ENCODE data around the gene SSC4D. TPM values are rescaled to one million over a fixed set of nuclear protein-coding genes. Genes with fewer than 3 reads are reported as not detected.

SSC4D gene
- total and polyA plus RNA-seq, 2 donors (not counting 1 experiment from before 2014, with no cell fraction given) = 0.33 to 0.42 TPM

DNA sequence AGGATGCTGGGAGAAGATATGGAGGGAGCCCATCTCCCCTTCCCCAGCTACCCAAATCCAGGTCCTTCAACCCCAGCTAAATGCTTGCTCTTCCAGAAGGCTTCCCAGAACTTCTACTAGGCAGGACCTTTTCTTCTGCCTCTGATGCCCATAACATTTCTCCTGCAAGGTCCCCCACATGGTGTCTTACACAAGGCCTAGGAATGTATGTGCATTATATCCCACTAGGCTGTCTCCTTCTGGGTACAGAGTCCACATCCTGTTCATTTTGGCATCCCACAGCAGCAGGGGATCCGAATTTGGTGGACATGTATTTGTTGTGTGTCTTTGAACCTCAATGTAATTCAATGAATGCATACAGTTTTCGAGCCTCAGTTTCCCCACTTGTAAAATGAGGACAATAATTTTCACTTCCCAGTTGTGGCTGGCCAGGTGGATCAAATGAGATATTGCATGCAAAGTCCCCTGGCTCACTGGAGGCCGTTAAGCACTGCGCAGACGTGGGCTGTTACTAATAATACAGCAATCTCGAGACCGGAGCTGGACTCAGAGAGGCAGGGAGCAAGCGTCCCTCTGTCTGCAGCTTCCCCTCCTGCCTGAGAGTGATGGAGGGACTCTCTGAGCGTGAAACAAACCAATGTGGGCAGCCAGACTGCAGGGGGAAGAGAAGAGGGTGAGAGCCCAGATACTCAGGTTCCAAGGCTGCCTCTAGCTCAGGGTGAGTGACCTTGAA lies 32.1 kb downstream of the SSC4D start:
- no peak for DNase-seq (ENCODE audit: low read depth in 2 of 2)
- H3K4me2 ChIP-seq (ENCODE audit: extremely low read depth, insufficient read depth, low read length) = no peak overlapping the region

DNA sequence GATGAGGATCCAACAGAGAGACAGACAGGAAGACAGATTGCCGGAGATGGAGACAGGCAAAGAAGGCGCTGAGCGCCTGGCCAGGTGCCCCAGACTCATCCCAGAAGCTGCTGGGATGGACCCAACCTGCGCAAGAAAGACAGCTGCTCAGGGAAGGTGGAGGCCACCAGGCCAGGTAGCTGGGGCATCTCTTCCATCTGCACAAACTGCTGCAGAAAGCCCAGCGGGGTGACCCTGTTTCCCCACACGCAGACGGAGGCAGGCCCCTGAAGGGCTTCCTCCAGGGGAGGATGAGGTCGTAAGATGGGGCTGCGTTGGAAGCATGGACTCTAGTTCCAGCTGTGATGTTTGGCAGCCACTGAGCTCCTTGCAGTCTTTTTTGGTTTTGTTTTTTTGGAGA lies 34.2 kb downstream of the SSC4D start:
- no peaks in the 10 kb centered on the region for H3K36me3 ChIP-seq (ENCODE audit: control insufficient read depth, insufficient read depth, low read length)
- no peak overlapping the region for H3K27ac ChIP-seq (ENCODE audit: insufficient read depth, low read length)
- H3K79me2 ChIP-seq (ENCODE audit: control insufficient read depth, insufficient read depth, low read length) = no peaks in the 10 kb centered on the region
- H3K4me2 ChIP-seq (ENCODE audit: extremely low read depth, insufficient read depth, low read length) = no peak overlapping the region
- no peak overlapping the region for H2AFZ ChIP-seq (ENCODE audit: low read length)
- H3K4me3 ChIP-seq (replicated peaks in 1 of 4; ENCODE audit: control extremely low read depth in 1 of 4, insufficient read depth in 1 of 4, low read depth in 3 of 4, low read length in 4 of 4) = no peak overlapping the region
- H3K9me3 ChIP-seq (ENCODE audit: control insufficient read depth, insufficient read depth, low read depth, low read length) = no peaks in the 10 kb centered on the region
- TF ChIP-seq, protein P1, sequence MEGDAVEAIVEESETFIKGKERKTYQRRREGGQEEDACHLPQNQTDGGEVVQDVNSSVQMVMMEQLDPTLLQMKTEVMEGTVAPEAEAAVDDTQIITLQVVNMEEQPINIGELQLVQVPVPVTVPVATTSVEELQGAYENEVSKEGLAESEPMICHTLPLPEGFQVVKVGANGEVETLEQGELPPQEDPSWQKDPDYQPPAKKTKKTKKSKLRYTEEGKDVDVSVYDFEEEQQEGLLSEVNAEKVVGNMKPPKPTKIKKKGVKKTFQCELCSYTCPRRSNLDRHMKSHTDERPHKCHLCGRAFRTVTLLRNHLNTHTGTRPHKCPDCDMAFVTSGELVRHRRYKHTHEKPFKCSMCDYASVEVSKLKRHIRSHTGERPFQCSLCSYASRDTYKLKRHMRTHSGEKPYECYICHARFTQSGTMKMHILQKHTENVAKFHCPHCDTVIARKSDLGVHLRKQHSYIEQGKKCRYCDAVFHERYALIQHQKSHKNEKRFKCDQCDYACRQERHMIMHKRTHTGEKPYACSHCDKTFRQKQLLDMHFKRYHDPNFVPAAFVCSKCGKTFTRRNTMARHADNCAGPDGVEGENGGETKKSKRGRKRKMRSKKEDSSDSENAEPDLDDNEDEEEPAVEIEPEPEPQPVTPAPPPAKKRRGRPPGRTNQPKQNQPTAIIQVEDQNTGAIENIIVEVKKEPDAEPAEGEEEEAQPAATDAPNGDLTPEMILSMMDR (conservative IDR thresholded peaks at IDR 0.05 in 1 of 2, IDR thresholded peaks at IDR 0.05 in 1 of 2; ENCODE audit: low read depth in 1 of 2, low read length in 2 of 2) = no peak
- TF ChIP-seq EZH2 (IDR thresholded peaks at IDR 0.05; ENCODE audit: low read length, missing control alignments) = no peak
- no peaks in the 10 kb centered on the region for H3K27me3 ChIP-seq (ENCODE audit: control insufficient read depth, insufficient read depth, low read length)
- DNase-seq (ENCODE audit: low read depth in 2 of 2) = no peak
- peaks cover 3% of the 10 kb centered on the region for H3K4me1 ChIP-seq (ENCODE audit: control insufficient read depth, extremely low read depth, insufficient read depth, low read length)
- H4K20me1 ChIP-seq (ENCODE audit: control insufficient read depth, extremely low read depth, insufficient read depth, low read length) = no peaks in the 10 kb centered on the region
- H3K9ac ChIP-seq (ENCODE audit: insufficient read depth, low read length) = no peak overlapping the region

More for the DNA sequence above, 32.1 kb downstream of the SSC4D start:
- Histone ChIP-seq H3K9ac (ENCODE audit: insufficient read depth, low read length) (no peak overlapping the region), H3K27me3 (ENCODE audit: control insufficient read depth, insufficient read depth, low read length) (no peaks in the 10 kb centered on the region), H3K4me1 (ENCODE audit: control insufficient read depth, extremely low read depth, insufficient read depth, low read length) (peaks cover 9% of the 10 kb centered on the region), H2AFZ (ENCODE audit: low read length) (no peak overlapping the region), H3K27ac (ENCODE audit: insufficient read depth, low read length) (no peak overlapping the region), H3K79me2 (ENCODE audit: control insufficient read depth, insufficient read depth, low read length) (no peaks in the 10 kb centered on the region), H3K36me3 (ENCODE audit: control insufficient read depth, insufficient read depth, low read length) (no peaks in the 10 kb centered on the region), H3K4me3 (replicated peaks in 1 of 4; ENCODE audit: control extremely low read depth in 1 of 4, insufficient read depth in 1 of 4, low read depth in 3 of 4, low read length in 4 of 4) (no peak overlapping the region), H3K9me3 (ENCODE audit: control insufficient read depth, insufficient read depth, low read depth, low read length) (no peaks in the 10 kb centered on the region), H4K20me1 (ENCODE audit: control insufficient read depth, extremely low read depth, insufficient read depth, low read length) (no peaks in the 10 kb centered on the region)
- TF ChIP-seq, protein P1 (conservative IDR thresholded peaks at IDR 0.05 in 1 of 2, IDR thresholded peaks at IDR 0.05 in 1 of 2; ENCODE audit: low read depth in 1 of 2, low read length in 2 of 2) = no peak
- no peak for TF ChIP-seq EZH2 (IDR thresholded peaks at IDR 0.05; ENCODE audit: low read length, missing control alignments)

DNA sequence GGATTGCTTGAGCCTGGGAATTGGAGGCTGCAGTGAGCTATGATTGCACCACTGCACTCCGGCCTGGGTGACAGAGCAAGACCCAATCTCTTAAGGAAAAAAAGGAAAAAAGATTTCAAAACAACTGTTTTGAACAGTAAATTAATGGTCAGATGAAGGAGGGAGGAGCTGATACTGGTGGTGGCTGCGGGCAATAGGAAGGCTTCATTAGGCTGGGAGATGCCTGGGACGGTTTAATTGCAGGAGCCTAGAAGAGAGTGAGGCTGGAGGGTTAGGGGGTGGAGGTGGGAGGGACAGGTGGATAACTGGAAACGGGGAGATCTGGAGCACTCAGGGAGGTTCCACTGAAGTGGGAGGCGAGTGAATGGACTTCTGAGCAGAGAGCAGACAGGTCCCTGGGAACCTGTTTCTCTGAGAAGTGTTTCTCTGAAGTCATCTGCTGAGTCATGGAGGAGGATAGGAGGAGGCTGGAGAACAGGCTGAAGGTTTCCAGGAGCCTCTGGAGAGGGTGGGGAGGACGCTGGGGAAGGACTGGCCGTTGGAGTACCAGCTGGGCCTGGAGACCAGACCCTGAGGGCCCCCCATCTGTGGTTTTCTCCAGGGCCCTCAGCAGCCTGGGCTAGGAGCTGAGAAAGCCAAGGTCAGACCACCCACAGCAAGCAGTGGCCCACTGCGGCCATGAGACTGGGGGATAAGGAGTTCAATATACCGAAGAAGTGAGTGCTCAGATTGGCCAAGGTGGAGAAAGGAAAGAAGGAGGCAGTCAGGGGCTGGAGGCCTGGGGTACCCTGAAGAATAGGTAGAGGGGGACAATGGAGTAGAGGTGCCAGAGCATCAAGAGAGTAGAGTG lies 36.3 kb downstream of the SSC4D start:
- DNase-seq (ENCODE audit: low read depth in 2 of 2) = peak; percentile 57 to 82
- Histone ChIP-seq H3K27ac (ENCODE audit: insufficient read depth, low read length) (no peak overlapping the region), H3K4me1 (ENCODE audit: control insufficient read depth, extremely low read depth, insufficient read depth, low read length) (no peaks in the 10 kb centered on the region), H3K27me3 (ENCODE audit: control insufficient read depth, insufficient read depth, low read length) (no peaks in the 10 kb centered on the region), H2AFZ (ENCODE audit: low read length) (no peak overlapping the region), H3K4me2 (ENCODE audit: extremely low read depth, insufficient read depth, low read length) (no peak overlapping the region), H3K36me3 (ENCODE audit: control insufficient read depth, insufficient read depth, low read length) (no peaks in the 10 kb centered on the region), H3K9me3 (ENCODE audit: control insufficient read depth, insufficient read depth, low read depth, low read length) (no peaks in the 10 kb centered on the region), H3K4me3 (replicated peaks in 1 of 4; ENCODE audit: control extremely low read depth in 1 of 4, insufficient read depth in 1 of 4, low read depth in 3 of 4, low read length in 4 of 4) (no peak overlapping the region), H4K20me1 (ENCODE audit: control insufficient read depth, extremely low read depth, insufficient read depth, low read length) (no peaks in the 10 kb centered on the region), H3K79me2 (ENCODE audit: control insufficient read depth, insufficient read depth, low read length) (no peaks in the 10 kb centered on the region), H3K9ac (ENCODE audit: insufficient read depth, low read length) (no peak overlapping the region)
- no peak for TF ChIP-seq EZH2 (IDR thresholded peaks at IDR 0.05; ENCODE audit: low read length, missing control alignments)
- TF ChIP-seq, protein P1 (conservative IDR thresholded peaks at IDR 0.05 in 1 of 2, IDR thresholded peaks at IDR 0.05 in 1 of 2; ENCODE audit: low read depth in 1 of 2, low read length in 2 of 2) = no peak
